Adrenal gland (tissue), 12 donors: Measurements from ENCODE around the gene ETNK2. TPM values are rescaled to one million over a fixed set of nuclear protein-coding genes. Genes with fewer than 3 reads are reported as not detected.

Experiments
- DNase-seq, 7 donors: peaks; one replicate each; pipeline ENCODE4 v3.0.0-alpha.2; 2019 to 2020
- H3K27ac ChIP-seq, 5 donors: fragments of 200-600 bp; sonication (generic) in 4 of 5; 1 replicate in 3 of 5; 2 replicates in 2 of 5; pipeline versions ENCODE4 v1.5.1 to v1.8.0; 2016 to 2020; ENCODE audit warnings: mild to moderate bottlenecking in 1 of 5
- H3K27me3 ChIP-seq: fragments of 200-600 bp; 2 replicates; pipeline ENCODE4 v1.8.0; 2021
- H3K36me3 ChIP-seq, 2 donors: fragments of 200-600 bp; replicated peaks in 1 of 2; 1 replicate in 1 of 2; 2 replicates in 1 of 2; pipeline versions ENCODE4 v1.5.1 to v1.8.0; 2018 to 2022
- H3K4me1 ChIP-seq, 2 donors: fragments of 200-600 bp; replicated peaks in 1 of 2; 1 replicate in 1 of 2; 2 replicates in 1 of 2; pipeline versions ENCODE4 v1.5.1 to v1.8.0; 2018 to 2021
- H3K4me3 ChIP-seq, 4 donors: fragments of 200-600 bp; sonication (generic) in 3 of 4; one replicate each; pipeline ENCODE4 v1.5.1; 2016 to 2018
- H3K9me3 ChIP-seq, 3 donors: fragments of 200-600 bp; sonication (generic) in 1 of 3; replicated peaks in 1 of 3; 1 replicate in 2 of 3; 2 replicates in 1 of 3; pipeline versions ENCODE4 v1.5.1 to v1.8.0; 2016 to 2021
- POLR2A ChIP-seq, 2 donors: fragments of 450-650 bp; IDR thresholded peaks; one replicate each; pipeline ENCODE4 v1.6.1; 2017; ENCODE audit warnings: antibody characterized with exemption in 2 of 2, mild to moderate bottlenecking in 2 of 2, moderate library complexity in 1 of 2
- WGBS, 4 donors: extraction: QIAGEN DNeasy Blood & Tissue Kit in 2 of 4; methylation state at CpG; one replicate each; pipeline versions ENCODE4 v1.1.5 to v1.1.7; 2013 to 2017; 5-methylcytosine and 5-hydroxymethylcytosine counted together
- intact Hi-C, 2 donors: fragments of 100-400 bp; cut with DNase I; formaldehyde crosslinking; loops; one replicate each; pipeline versions ENCODE4 v1.14.1 to v1.15.0; 2022 to 2023
- polyA plus RNA-seq, 3 donors: library from polyadenylated mRNA; stranded (reverse); fragments of 200-250 nt in 2 of 3; fragments of 350-450 nt in 1 of 3; fragmentation: Illumina TruSeq in 1 of 3; extraction: RNeasy Lipid Tissue Mini Kit (QIAGEN cat#74804) in 1 of 3; gene quantifications; one replicate each; pipeline ENCODE4 v1.2.3, GENCODE V29; 2013 to 2014
- total RNA-seq, 9 donors: library from RNA; depleted of rRNA in 4 of 9; stranded (reverse); fragments of >200 nt in 4 of 9; fragments of 120-200 nt in 1 of 9; fragmentation: NEBNext Ultra II Directional in 1 of 9; extraction: Animal tissue kit (Norgen Biotek cat#: 25700) in 1 of 9; gene quantifications; one replicate each; pipeline versions ENCODE4 v1.1.0 to v1.2.4, GENCODE V29; 2013 to 2023
- TF ChIP-seq, protein P1 (sequence below), 6 experiments: fragments of 450-650 bp in 4 of 6; fragments of 200-600 bp in 2 of 6; sonication (generic) in 1 of 6; IDR thresholded peaks; 1 replicate in 5 of 6; 2 replicates in 1 of 6; pipeline versions ENCODE4 v1.5.1 to v1.8.0; 2016 to 2021; ENCODE audit warnings: antibody characterized with exemption in 6 of 6, mild to moderate bottlenecking in 2 of 6, moderate library complexity in 1 of 6
- donor health status: healthy with polysubstance abuse.
- donor health status: Bipolar disorder and iron deficiency.
- donor health status: DM: yes; HTN: yes; CAD: no.
- donor health status: DM: no; HTN: no; CAD: no.
- donor health status: DM: no; HTN: no; CAD: no.
- donor health status: DM: yes; HTN: yes; CAD: no.

Gene ETNK2
- total and polyA plus RNA-seq, 12 donors, result 3.1 to 78.6 (median 9.3) TPM

DNA sequence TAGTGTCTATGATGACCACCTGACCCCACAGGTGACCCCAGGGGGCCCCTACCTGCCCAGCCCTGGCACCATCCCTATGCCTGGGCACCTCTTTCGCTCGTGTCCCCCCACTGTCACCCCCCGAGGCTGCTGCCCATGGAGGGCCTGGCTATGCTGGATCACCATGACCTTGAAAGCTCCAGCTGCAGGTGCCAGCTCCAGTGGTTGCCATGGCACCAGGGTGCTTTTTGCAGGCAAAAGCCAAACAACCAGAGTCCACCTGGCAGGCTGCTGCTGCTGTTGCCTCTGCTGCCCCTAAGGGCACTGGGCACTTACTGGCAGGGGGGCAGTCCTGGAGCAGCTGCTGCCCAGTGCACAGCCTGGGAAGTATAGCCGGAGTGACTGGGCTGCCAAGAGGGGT lies 21.7 kb downstream of the ETNK2 start:
- intact Hi-C loops, result no loop called here
- Histone ChIP-seq H3K27me3 (no peaks in the 10 kb centered on the region), H3K36me3 (peaks cover 0 to 14% of the 10 kb centered on the region in 2 donors), H3K27ac (peak overlapping the region in 3 of 5 donors; percentile 33 to 76 (median 76)), H3K4me1 (peaks cover 32 to 48% of the 10 kb centered on the region in 2 donors), H3K9me3 (no peaks in the 10 kb centered on the region), H3K4me3 (no peak overlapping the region)
- WGBS, 4 donors, result 42 to 50% (median 47%) methylated on average over 2 to 4 of the region's 4 CpGs; no CpG with 5 or more reads in 1 of the 4 donors
- no peak for TF ChIP-seq POLR2A (IDR thresholded peaks at IDR 0.05)
- TF ChIP-seq, protein P1, sequence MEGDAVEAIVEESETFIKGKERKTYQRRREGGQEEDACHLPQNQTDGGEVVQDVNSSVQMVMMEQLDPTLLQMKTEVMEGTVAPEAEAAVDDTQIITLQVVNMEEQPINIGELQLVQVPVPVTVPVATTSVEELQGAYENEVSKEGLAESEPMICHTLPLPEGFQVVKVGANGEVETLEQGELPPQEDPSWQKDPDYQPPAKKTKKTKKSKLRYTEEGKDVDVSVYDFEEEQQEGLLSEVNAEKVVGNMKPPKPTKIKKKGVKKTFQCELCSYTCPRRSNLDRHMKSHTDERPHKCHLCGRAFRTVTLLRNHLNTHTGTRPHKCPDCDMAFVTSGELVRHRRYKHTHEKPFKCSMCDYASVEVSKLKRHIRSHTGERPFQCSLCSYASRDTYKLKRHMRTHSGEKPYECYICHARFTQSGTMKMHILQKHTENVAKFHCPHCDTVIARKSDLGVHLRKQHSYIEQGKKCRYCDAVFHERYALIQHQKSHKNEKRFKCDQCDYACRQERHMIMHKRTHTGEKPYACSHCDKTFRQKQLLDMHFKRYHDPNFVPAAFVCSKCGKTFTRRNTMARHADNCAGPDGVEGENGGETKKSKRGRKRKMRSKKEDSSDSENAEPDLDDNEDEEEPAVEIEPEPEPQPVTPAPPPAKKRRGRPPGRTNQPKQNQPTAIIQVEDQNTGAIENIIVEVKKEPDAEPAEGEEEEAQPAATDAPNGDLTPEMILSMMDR (IDR thresholded peaks at IDR 0.05), result peak in 1 of 6 experiments; percentile 3
- peak; percentile 61 to 93 (median 79) for DNase-seq

DNA sequence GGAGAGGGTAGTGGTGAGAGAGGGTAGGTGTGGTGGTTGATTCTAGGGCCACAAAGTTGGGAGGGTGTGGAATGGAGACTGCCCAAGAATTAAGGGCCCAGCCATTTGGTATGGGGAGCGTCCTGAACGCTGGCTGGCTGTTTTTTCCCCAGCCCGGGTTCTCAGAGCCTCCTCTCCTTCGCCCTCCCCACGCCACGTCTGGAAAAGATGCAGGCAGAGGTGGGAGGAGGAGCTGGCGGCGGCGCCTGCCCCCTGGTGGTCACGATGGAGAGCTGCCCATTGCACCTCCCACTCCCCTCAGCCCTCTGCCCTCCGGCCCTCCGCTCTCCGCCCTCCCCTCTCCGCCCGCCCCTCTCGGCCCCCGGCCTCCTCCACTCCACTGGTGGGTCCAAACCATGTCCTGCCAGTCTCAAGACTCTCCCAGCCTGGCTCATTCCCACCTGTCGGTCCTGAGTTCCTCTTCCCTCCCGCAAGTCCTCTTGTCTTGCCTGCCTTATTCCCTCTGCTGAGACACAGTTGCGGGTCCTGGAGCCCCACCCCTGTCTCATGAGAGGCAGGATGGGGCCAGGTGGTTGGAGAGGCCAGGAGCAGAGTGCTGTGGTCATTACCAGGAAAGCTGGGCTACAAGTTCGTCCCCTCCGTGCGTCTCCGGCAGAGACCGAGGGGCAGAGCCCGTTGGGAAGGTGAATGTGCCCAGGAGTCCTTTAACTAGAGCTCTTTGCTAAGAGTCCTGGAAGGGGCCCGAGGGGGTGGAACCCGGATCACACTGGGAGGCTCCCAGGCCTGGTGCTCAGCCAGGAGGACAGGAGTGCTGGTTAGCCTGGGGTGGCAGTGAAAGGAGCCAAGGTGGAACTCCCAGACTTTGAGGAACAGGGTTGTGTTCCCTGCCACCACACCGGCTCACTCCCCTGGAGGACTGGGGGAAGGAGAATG lies 22.6 kb downstream of the ETNK2 start:
- DNase-seq, result peak; percentile 67 to 83 (median 73)
- peaks cover 0 to 23% of the 10 kb centered on the region in 2 donors for H3K36me3 ChIP-seq
- no peaks in the 10 kb centered on the region for H3K9me3 ChIP-seq
- peaks cover 32 to 48% of the 10 kb centered on the region in 2 donors for H3K4me1 ChIP-seq
- peak overlapping the region in 1 of 4 donors; percentile 33 for H3K4me3 ChIP-seq
- TF ChIP-seq, protein P1 (IDR thresholded peaks at IDR 0.05), result peak; percentile 74 to 92 (median 89)
- TF ChIP-seq POLR2A (IDR thresholded peaks at IDR 0.05), result no peak
- intact Hi-C loops, result loop anchor here (2.0 to 5.0 kb wide), 3 partner anchors 52 to 258 kb away; no protein-coding TSS in a partner anchor
- H3K27me3 ChIP-seq, result no peaks in the 10 kb centered on the region
- peak overlapping the region in 3 of 5 donors; percentile 36 to 76 (median 76) for H3K27ac ChIP-seq
- WGBS, 4 donors, result 7 to 18% (median 16%) methylated on average over 9 to 29 of the region's 29 CpGs

DNA sequence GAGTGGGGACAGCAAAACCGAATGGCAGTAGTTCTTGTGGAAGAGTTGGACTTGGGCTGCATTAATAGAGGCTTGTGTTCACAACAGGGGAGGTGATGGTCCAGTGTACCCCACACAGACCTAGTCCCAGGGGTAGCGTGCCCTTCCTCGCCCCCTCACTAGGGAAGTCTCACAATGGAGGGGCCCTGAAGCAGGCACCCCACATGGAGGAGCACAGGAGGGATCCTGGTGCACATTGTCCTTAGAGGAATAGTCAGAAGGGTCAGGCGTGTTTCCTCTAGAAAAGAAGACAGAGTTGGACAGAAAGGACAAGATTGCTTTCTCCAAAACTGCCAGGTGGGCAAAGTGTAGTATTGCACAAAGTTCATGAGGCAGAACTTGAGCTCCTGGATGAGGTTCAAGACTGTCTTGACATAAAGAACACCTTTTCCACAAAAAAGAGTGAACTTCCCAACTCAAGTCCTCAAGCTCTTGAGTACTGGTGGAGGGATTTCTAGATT lies 23.3 kb downstream of the ETNK2 start:
- peaks cover 0 to 30% of the 10 kb centered on the region in 2 donors for H3K36me3 ChIP-seq
- H3K4me3 ChIP-seq, result no peak overlapping the region
- H3K27ac ChIP-seq, result peak overlapping the region in 2 of 5 donors; percentile 76
- no peak for TF ChIP-seq POLR2A (IDR thresholded peaks at IDR 0.05)
- TF ChIP-seq, protein P1 (IDR thresholded peaks at IDR 0.05), result no peak
- peaks cover 32 to 48% of the 10 kb centered on the region in 2 donors for H3K4me1 ChIP-seq
- intact Hi-C loops, result loop anchor here (2.0 to 5.0 kb wide), 3 partner anchors 51 to 258 kb away; no protein-coding TSS in a partner anchor
- no peaks in the 10 kb centered on the region for H3K27me3 ChIP-seq
- no peaks in the 10 kb centered on the region for H3K9me3 ChIP-seq
- no peak for DNase-seq
- WGBS, 4 donors, result 66 to 86% (median 71%) methylated on average over 4 of the region's 4 CpGs
